Mucosa of rectum (tissue), 2 donors: ENCODE results near the gene ZNF467.

ENCODE experiments used
- H3K27ac ChIP-seq, 2 donors: one replicate each; pipeline ENCODE4 v1.7.0; 2013; ENCODE audit warnings: inconsistent platforms in 2 of 2, low read depth in 2 of 2, low read length in 2 of 2
- H3K27me3 ChIP-seq, 2 donors: one replicate each; pipeline ENCODE4 v1.7.0; 2013; ENCODE audit warnings: low read length in 2 of 2; ENCODE audit not compliant: control insufficient read depth in 2 of 2, insufficient read depth in 2 of 2
- H3K36me3 ChIP-seq, 2 donors: one replicate each; pipeline ENCODE4 v1.7.0; 2013; ENCODE audit warnings: low read length in 2 of 2; ENCODE audit not compliant: control insufficient read depth in 2 of 2, insufficient read depth in 2 of 2
- H3K4me1 ChIP-seq, 2 donors: one replicate each; pipeline ENCODE4 v1.7.0; 2013; ENCODE audit warnings: low read length in 2 of 2, mild to moderate bottlenecking in 1 of 2; ENCODE audit not compliant: control insufficient read depth in 2 of 2, insufficient read depth in 2 of 2
- H3K4me3 ChIP-seq, 2 donors: one replicate each; pipeline ENCODE4 v1.7.0; 2013; ENCODE audit warnings: low read length in 2 of 2
- H3K9ac ChIP-seq, 2 donors: one replicate each; pipeline ENCODE4 v1.7.0; 2013; ENCODE audit warnings: low read length in 2 of 2, low read depth in 1 of 2, mild to moderate bottlenecking in 1 of 2
- H3K9me3 ChIP-seq, 2 donors: one replicate each; pipeline ENCODE4 v1.7.0; 2013; ENCODE audit warnings: low read length in 2 of 2; ENCODE audit not compliant: control insufficient read depth in 2 of 2
- donor health status: healthy.
- donor health status: Normal muscosa, but diverticular disease.

Gene ZNF467

DNA sequence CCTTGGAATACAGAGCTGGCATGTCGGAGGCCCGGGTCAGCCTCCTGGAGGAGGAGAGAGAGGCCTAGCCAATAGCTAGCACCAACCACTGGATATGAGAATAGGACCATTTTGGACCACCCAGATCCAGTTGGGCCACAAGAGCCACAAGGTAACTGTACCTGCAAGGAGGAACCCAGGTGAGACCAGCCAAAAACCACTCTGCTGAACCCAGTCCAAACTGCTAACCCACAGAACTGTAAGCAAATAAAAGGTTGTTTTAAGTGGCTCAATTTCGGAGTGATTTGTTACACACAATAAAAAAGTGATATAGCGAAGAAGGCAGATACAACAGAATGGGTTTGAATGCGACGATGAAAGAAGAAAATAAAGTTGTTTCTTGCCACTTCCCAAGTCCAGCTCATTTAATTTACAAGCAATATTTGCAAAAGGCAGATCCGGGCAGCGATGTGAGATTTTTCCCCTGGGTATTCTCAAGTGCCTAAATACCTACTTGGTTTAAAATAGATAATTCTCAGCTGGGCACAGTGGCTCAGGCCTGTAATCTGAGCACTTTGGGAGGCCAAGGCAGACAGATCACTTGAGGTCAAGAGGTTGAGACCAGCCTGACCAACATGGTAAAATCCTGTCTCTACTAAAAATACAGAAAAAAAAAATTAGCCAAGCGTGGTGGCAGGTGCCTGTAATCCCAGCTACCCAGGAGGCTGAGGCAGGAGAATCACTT, 23.1 kb downstream of the ZNF467 start:
- H3K9me3 ChIP-seq = no peaks in the 10 kb centered on the region
- no peak overlapping the region for H3K4me3 ChIP-seq

DNA sequence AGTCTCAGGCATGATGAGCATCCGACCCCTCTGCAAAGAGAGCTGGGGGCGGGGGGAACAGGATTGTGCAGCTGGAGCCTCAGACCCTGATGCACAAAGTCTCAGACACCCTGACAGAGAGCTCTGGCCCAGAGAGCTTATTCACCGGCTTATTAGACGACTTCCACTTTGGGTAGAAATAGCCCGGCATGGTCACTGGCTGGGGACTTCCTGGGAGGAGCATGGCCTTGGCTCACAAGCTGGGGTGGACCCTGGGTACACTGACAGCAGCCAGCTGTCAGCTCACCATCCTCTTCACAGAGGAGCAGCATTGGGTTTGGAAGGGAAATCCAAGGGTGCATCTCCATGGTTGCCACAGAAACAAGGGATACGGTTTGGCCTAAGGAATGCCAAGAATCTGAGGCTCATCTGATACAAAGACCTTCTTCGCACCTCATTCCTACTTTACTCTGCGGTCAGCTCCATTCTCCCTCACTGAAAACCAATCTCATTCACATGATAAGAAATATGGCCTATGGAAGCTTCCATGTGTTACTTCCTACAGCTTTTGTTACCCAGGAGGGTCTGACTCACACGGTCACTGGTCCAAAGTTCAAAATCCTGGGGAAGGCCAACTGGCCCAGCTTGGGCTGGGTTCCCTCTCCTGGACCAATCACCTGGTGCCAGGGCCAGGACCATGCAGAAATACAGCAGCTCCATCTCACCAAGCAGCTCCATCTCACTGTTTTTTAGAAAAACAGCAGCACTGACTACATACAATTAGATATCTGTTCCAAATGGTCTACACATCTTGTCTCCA, 25.1 kb downstream of the ZNF467 start:
- Histone ChIP-seq H3K36me3 (no peaks in the 10 kb centered on the region), H3K27ac (no peak overlapping the region), H3K9me3 (no peaks in the 10 kb centered on the region), H3K4me3 (no peak overlapping the region), H3K4me1 (no peaks in the 10 kb centered on the region), H3K27me3 (no peaks in the 10 kb centered on the region), H3K9ac (no peak overlapping the region)

More for the DNA sequence above, 23.1 kb downstream of the ZNF467 start:
- Histone ChIP-seq H3K36me3 (no peaks in the 10 kb centered on the region), H3K9ac (no peak overlapping the region), H3K27ac (no peak overlapping the region), H3K27me3 (no peaks in the 10 kb centered on the region), H3K4me1 (no peaks in the 10 kb centered on the region)

DNA sequence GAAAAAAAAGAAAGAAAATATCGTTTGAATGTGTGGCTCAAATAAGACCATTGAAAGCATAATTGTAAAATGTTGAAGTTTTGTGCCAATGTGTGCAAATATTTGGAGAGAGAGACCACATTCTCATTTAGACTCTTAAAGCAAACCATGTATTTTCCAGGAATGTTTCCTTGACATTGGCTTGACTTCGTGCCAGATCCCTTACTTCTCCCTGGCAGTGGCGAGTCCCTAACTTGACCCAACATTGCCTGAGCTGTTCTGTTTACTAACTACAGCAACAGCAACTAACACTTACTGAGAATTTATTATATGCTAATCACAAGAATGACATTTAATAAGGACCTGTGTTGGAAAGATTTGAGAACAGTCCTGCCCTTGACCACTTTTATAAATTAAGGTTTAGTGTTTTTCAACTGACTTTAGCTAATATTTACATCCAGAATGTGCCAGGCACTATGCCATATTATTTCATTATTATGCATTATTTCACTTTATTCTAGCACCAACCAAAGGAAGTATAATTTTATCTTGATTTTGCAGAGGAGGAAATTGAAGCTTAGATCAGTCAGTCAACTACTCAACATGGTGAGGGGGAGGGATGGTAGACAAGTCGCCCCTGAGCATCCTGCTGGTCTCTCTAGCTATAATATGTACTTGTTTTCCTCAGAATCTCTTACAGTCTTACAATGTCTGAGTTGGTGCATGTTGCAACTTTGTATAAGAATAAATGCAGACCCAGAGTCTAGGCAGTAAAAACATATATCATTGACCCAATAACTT, 29.7 kb downstream of the ZNF467 start:
- H3K4me1 ChIP-seq = peaks cover 4 to 7% of the 10 kb centered on the region in 2 donors
- no peaks in the 10 kb centered on the region for H3K9me3 ChIP-seq

DNA sequence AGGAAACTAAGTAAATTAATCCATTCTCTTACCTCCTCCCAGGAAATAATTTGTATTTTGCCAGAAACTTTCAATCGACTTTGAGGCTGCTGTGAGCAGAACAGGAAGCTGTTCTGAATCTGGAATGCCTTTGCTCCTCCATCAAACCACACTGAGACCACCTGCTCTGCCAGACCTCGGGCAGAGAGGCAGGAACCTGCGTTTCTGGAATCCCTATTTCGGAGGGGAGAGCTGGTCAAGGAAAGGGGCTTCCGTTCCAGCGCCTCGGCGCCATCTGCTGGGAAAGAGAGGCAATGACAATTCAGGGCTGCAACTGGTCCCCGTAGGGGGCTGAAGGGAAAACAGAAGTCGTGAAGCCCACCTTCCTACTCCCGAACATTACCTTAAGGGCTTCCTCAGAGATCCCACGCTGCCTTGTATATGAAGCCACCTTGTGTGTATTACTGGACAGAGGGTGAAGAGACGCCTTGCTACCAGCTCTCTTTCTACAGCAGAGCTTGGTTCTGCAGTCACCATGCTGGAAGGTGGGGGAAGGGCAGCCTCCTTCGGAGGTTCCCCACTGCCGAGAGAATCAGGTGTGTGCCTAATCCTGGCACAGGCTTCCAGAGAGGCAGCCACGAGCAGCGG, 31.2 kb downstream of the ZNF467 start:
- H3K4me3 ChIP-seq = peak overlapping the region; percentile 57 to 77

More for the DNA sequence above, 29.7 kb downstream of the ZNF467 start:
- no peak overlapping the region for H3K4me3 ChIP-seq
- H3K9ac ChIP-seq = no peak overlapping the region
- H3K27ac ChIP-seq = no peak overlapping the region
- peaks cover 0 to 3% of the 10 kb centered on the region in 2 donors for H3K27me3 ChIP-seq
- H3K36me3 ChIP-seq = no peaks in the 10 kb centered on the region

DNA sequence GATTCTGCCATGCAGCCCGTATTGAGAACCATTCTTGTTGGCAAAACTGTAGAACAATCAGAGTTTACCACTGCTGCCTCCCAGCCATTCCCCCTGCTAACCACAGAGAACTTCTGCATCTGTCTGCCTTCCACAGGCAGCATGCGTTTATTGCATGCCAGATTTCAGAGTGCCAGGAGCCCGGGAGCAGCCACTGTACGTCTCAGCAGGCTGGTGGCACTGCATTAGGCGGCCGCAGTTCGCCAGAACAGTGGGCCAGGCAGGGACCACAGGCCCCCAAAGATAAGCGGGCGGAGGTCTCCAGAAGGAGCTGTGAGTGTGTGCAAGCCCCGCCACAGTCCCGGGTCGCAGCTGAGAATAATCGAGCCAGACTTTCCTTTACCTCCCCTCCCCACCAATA, 31.8 kb downstream of the ZNF467 start:
- Histone ChIP-seq H3K27me3 (peaks cover 0 to 3% of the 10 kb centered on the region in 2 donors), H3K36me3 (no peaks in the 10 kb centered on the region), H3K4me1 (peaks cover 4 to 7% of the 10 kb centered on the region in 2 donors), H3K4me3 (peak overlapping the region; percentile 57 to 77), H3K9me3 (no peaks in the 10 kb centered on the region), H3K9ac (peak overlapping the region; percentile 50 to 56), H3K27ac (no peak overlapping the region)

More for the DNA sequence above, 31.2 kb downstream of the ZNF467 start:
- H3K4me1 ChIP-seq = peaks cover 4 to 7% of the 10 kb centered on the region in 2 donors
- H3K27ac ChIP-seq = no peak overlapping the region
- H3K9me3 ChIP-seq = no peaks in the 10 kb centered on the region
- H3K9ac ChIP-seq = peak overlapping the region; percentile 50 to 56
- peaks cover 0 to 3% of the 10 kb centered on the region in 2 donors for H3K27me3 ChIP-seq
- no peaks in the 10 kb centered on the region for H3K36me3 ChIP-seq

DNA sequence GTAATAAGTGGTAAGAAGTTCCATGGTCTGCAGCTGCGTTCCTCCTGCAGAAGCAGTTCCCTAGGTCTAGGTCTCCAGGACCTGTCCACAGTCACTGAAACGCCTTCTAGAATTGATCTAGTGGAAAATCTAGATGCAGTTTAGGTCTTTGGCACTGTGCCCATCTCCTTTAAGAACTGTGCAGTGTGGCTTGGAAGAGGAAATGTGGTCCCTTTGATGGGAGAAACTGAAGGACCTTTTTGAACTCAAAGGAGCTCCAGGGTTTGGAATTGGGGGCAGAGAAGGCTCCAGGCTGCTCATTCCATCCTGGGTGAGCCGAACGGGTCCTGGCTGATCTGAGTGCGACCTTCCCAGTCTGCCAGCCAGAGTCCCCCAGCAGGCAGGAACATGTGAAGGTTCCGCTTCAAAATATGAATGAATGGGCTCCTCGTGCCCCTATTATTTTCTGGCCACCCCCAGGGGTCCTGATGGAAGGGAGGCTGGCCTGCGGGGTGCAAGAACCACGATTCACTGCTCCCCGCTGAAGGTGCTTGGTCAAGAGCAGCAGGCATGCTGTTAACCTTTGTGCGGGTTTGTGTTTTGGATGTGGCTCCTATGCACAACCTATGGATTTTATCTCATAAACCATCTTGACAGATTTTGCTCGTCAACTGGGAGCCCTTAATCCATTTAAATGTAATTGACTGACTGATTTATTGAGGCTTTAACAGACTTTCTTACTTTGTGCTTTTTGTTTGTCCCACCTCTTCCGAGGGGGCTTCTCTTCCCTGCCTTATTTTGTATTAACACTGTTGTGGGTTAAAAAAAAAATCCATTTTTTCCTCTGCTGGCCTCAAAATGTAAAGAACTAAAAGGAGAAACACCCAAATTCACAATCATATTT, 36.7 kb downstream of the ZNF467 start:
- no peak overlapping the region for H3K4me3 ChIP-seq
- H3K36me3 ChIP-seq = no peaks in the 10 kb centered on the region
- no peak overlapping the region for H3K27ac ChIP-seq
- no peaks in the 10 kb centered on the region for H3K27me3 ChIP-seq
- H3K9me3 ChIP-seq = no peaks in the 10 kb centered on the region
- no peaks in the 10 kb centered on the region for H3K4me1 ChIP-seq
- H3K9ac ChIP-seq = no peak overlapping the region

DNA sequence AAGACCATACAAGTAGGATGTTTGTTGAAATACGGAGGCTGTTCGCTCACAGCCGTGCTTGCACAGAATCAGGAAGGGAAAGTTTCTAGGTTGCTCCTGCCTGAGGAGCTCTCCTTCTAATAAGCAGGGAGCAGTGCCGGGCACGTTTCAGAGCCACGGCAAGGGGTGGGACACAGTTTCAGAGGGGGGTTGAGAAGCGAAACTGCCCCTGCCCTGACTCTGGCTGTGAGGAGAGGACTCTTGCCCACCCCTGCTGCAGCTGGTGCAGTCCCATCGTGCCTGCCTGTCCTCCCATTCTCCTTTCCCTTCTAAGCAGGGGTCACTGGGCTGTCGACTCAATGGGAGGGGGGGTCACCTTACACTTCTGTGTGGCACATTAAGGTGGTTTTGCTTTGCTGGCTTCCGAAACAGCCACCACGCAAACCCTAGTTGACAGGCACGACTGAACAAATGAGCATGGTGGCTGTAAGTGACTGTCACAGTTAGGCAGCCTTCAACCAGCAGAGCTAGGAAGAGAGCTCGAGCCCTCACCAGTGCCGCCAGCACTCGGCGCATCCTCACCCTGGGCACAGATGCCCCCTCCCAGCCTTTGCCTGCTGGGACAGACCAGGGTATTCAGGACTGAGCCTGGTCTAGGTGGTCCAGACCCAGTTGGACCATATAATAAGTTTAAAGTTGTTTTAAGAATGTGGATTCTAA, 37.5 kb downstream of the ZNF467 start:
- no peaks in the 10 kb centered on the region for H3K36me3 ChIP-seq
- H3K9ac ChIP-seq = no peak overlapping the region
- no peak overlapping the region for H3K4me3 ChIP-seq
- H3K27ac ChIP-seq = no peak overlapping the region
- no peaks in the 10 kb centered on the region for H3K9me3 ChIP-seq
- no peaks in the 10 kb centered on the region for H3K4me1 ChIP-seq
- H3K27me3 ChIP-seq = no peaks in the 10 kb centered on the region

DNA sequence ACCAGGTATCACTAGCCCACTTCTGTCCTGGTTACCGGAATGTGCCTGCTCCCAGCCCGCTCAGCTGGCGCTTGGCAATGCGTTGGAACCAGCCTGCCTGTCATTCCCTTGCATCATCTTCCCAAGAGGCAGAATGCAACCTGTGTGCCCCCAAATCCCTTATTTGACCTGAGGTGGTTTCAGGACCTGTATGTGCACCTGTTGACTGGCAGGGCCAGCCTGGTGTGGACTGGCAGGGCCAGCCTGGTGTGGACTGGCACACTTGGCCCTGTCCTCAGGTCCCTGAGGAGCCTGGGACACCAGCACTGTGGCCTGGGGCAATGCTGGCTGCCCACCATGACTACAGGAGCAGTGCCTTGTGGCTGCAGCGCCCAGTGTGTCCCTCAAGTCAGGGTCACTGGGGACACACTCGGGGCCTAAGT, 38.2 kb downstream of the ZNF467 start:
- no peak overlapping the region for H3K27ac ChIP-seq
- H3K4me3 ChIP-seq = no peak overlapping the region
- H3K36me3 ChIP-seq = no peaks in the 10 kb centered on the region
- no peak overlapping the region for H3K9ac ChIP-seq
- H3K27me3 ChIP-seq = no peaks in the 10 kb centered on the region
- H3K9me3 ChIP-seq = no peaks in the 10 kb centered on the region
- H3K4me1 ChIP-seq = no peaks in the 10 kb centered on the region

DNA sequence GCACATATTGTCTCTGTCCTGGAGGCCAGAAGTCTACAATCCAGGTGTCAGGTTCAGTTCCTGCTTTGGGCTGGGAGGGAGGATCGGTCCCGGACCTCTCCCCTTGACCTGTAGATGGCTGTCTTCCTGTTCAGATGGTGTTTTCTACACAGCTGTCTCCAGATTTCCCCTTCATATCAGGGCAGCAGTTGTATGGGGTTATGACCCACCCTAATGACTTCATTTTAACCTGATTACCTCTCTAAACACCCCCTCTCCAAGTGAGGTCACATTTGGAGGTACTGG, 38.7 kb downstream of the ZNF467 start:
- Histone ChIP-seq H3K27me3 (no peaks in the 10 kb centered on the region), H3K4me1 (no peaks in the 10 kb centered on the region), H3K9me3 (no peaks in the 10 kb centered on the region)

More for the DNA sequence above, 38.7 kb downstream of the ZNF467 start:
- H3K9ac ChIP-seq = no peak overlapping the region
- no peaks in the 10 kb centered on the region for H3K36me3 ChIP-seq
- no peak overlapping the region for H3K27ac ChIP-seq
- H3K4me3 ChIP-seq = no peak overlapping the region
